Loucy (cell line): ENCODE results near the gene CP.

Experiments used
- H2AFZ ChIP-seq: fragments of 200-600 bp; sonication (generic); 2 replicates; pipeline ENCODE4 v1.6.0; 2016; ENCODE audit warnings: antibody characterized with exemption, mild to moderate bottlenecking, low read length, moderate library complexity
- H3F3A ChIP-seq: fragments of 200-600 bp; 2 replicates; pipeline ENCODE4 v1.6.0; 2016; ENCODE audit warnings: antibody characterized with exemption, low read depth, mild to moderate bottlenecking
- H3K27me3 ChIP-seq: fragments of 200-600 bp; sonication (generic); 2 replicates; pipeline ENCODE4 v1.6.1; 2014; ENCODE audit warnings: low read length, mild to moderate bottlenecking; ENCODE audit not compliant: insufficient read depth, poor library complexity, severe bottlenecking
- H3K36me3 ChIP-seq: fragments of 200-600 bp; sonication (generic); 2 replicates; pipeline ENCODE4 v1.6.1; 2016; ENCODE audit warnings: low read length; ENCODE audit not compliant: insufficient read depth
- H3K4me1 ChIP-seq: fragments of 200-600 bp; sonication (generic); 2 replicates; pipeline ENCODE4 v1.5.1; 2014; ENCODE audit warnings: low read length, mild to moderate bottlenecking; ENCODE audit not compliant: insufficient read depth, poor library complexity, severe bottlenecking
- H3K4me2 ChIP-seq: fragments of 200-600 bp; sonication (generic); 2 replicates; pipeline ENCODE4 v1.6.0; 2014; ENCODE audit warnings: antibody characterized with exemption, low read length, low read depth, mild to moderate bottlenecking; ENCODE audit not compliant: poor library complexity, severe bottlenecking
- H3K4me3 ChIP-seq: fragments of 200-600 bp; sonication (generic); 2 replicates; pipeline ENCODE4 v1.5.1; 2014; ENCODE audit warnings: low read length, mild to moderate bottlenecking, mixed read lengths; ENCODE audit not compliant: poor library complexity, severe bottlenecking
- H3K79me2 ChIP-seq: fragments of 200-600 bp; sonication (generic); 2 replicates; pipeline ENCODE4 v1.6.1; 2014; ENCODE audit warnings: low read length; ENCODE audit not compliant: insufficient read depth
- H3K9ac ChIP-seq: fragments of 200-600 bp; sonication (generic); 2 replicates; pipeline ENCODE4 v1.6.0; 2014; ENCODE audit warnings: mild to moderate bottlenecking, low read depth, low read length, moderate library complexity; ENCODE audit not compliant: poor library complexity, severe bottlenecking
- H3K9me2 ChIP-seq: fragments of 200-600 bp; sonication (generic); replicated peaks from 2 replicates; pipeline ENCODE4 v1.6.1; 2016; ENCODE audit warnings: low read depth, low read length, mixed read lengths
- H3K9me3 ChIP-seq: fragments of 200-600 bp; sonication (generic); 2 replicates; pipeline ENCODE4 v1.6.1; 2014; ENCODE audit warnings: mild to moderate bottlenecking, antibody characterized with exemption, low read length, low read depth; ENCODE audit not compliant: insufficient read depth
- H4K20me1 ChIP-seq: fragments of 200-600 bp; sonication (generic); 2 replicates; pipeline ENCODE4 v1.6.0; 2014; ENCODE audit warnings: antibody characterized with exemption, low read length, mild to moderate bottlenecking; ENCODE audit not compliant: insufficient read depth, poor library complexity, severe bottlenecking
- CTCF ChIP-seq: fragments of 200-600 bp; sonication (generic); conservative IDR thresholded peaks from 2 replicates; pipeline ENCODE4 v1.5.1; 2014; ENCODE audit warnings: mild to moderate bottlenecking, antibody characterized with exemption, low read length
- EZH2phosphoT487 ChIP-seq: fragments of 200-600 bp; IDR thresholded peaks from 2 replicates; pipeline ENCODE4 v1.6.1; 2018; ENCODE audit warnings: antibody characterized with exemption, mild to moderate bottlenecking, moderate library complexity, borderline replicate concordance

Gene CP

DNA sequence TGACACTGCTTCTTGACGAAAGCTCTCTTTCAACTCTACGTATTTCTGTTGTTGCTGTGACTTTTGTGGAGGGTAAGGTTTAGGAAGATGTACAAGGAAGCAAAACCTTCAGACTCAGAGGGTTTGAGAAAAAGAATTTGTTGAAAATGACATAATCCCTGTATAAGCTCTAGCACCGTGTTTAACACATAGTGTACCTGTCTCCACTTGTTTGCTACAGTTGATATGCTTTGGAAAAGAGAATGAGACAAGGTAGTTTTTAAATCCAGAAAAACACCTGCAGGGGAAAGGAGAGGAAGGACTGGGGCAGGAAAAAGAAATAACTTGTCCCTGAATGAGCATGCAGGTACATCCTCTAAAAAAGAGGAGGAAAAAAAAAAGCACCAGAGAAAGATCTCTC is 29.6 kb upstream of the CP start:
- Histone ChIP-seq H3K4me1 (peaks cover 23% of the 10 kb centered on the region), H3K9me3 (no peaks in the 10 kb centered on the region), H3K36me3 (no peaks in the 10 kb centered on the region), H3K4me3 (no peak overlapping the region), H3K9me2 (no peaks in the 10 kb centered on the region), H3K9ac (no peak overlapping the region), H2AFZ (no peak overlapping the region), H4K20me1 (no peaks in the 10 kb centered on the region), H3K27me3 (no peaks in the 10 kb centered on the region), H3K4me2 (no peak overlapping the region), H3F3A (0 out of 2 replicates have a peak, but pooled peaks cover 2% of the 10 kb centered on the region), H3K79me2 (no peaks in the 10 kb centered on the region)
- TF ChIP-seq CTCF (no peak), EZH2phosphoT487 (no peak)

GRCh38 chr3:149247929-149248691 is 26.5 kb upstream of the CP start:
- Histone ChIP-seq H3K36me3 (no peaks in the 10 kb centered on the region), H3K9me3 (no peaks in the 10 kb centered on the region), H3K27me3 (no peaks in the 10 kb centered on the region), H3K9ac (no peak overlapping the region), H3K79me2 (no peaks in the 10 kb centered on the region), H3K4me3 (no peak overlapping the region), H3F3A (0 out of 2 replicates have a peak, but pooled peaks cover 2% of the 10 kb centered on the region), H3K4me2 (no peak overlapping the region), H3K4me1 (peaks cover 23% of the 10 kb centered on the region), H4K20me1 (no peaks in the 10 kb centered on the region), H3K9me2 (no peaks in the 10 kb centered on the region), H2AFZ (no peak overlapping the region)
- TF ChIP-seq CTCF (no peak), EZH2phosphoT487 (no peak)

GRCh38 chr3:149247008-149247710 is 25.5 kb upstream of the CP start:
- no peaks in the 10 kb centered on the region for H3K36me3 ChIP-seq
- H3K9me2 ChIP-seq = no peaks in the 10 kb centered on the region
- no peaks in the 10 kb centered on the region for H3K79me2 ChIP-seq
- H3K4me2 ChIP-seq = no peak overlapping the region
- peaks cover 23% of the 10 kb centered on the region for H3K4me1 ChIP-seq
- no peak overlapping the region for H3K9ac ChIP-seq
- H3K4me3 ChIP-seq = no peak overlapping the region
- 0 out of 2 replicates have a peak, but pooled peaks cover 2% of the 10 kb centered on the region for H3F3A ChIP-seq
- H3K27me3 ChIP-seq = no peaks in the 10 kb centered on the region
- no peak for TF ChIP-seq CTCF
- no peak for TF ChIP-seq EZH2phosphoT487
- H2AFZ ChIP-seq = no peak overlapping the region
- H3K9me3 ChIP-seq = no peaks in the 10 kb centered on the region
- no peaks in the 10 kb centered on the region for H4K20me1 ChIP-seq
